HCT116 (cell line): Measurements from ENCODE around the gene CEP131. TPM values are rescaled to one million over a fixed set of nuclear protein-coding genes. Genes with fewer than 3 reads are reported as not detected.

Experiments used
- ATAC-seq: fragments of 200-7000 bp; cut with Tn5 transposase; 2 replicates; pipeline ENCODE4 v1.9.1; 2020; ENCODE audit warnings: mild to moderate bottlenecking, moderate library complexity
- BruUV-seq: library from RNA; stranded (reverse); fragments of 400-500 nt; replicated peaks from 2 replicates; lab custom pipeline; 2021; lab: Mats Ljungman, UMichigan
- CTCF ChIA-PET: fragments of 300-600 bp; sonication (Branson Sonifier 250); formaldehyde crosslinking; loops from one replicate; lab custom pipeline; 2021; ENCODE audit warnings: antibody characterized with exemption; lab: Charles Lee
- POLR2A ChIA-PET: fragments of 300-600, 350-600 bp; sonication (Branson Sonifier 250); formaldehyde crosslinking; loops from one replicate; lab custom pipeline; 2021; ENCODE audit warnings: antibody characterized with exemption; lab: Charles Lee
- RAD21 ChIA-PET, 2 experiments: fragments of 300-600 bp; sonication (Branson Sonifier 250); formaldehyde crosslinking; loops; one replicate each; lab custom pipeline; 2023; ENCODE audit warnings: low total read pairs in 2 of 2; ENCODE audit not compliant: uncharacterized antibody in 2 of 2, unreplicated experiment in 2 of 2, low non-redundant PET in 1 of 2; lab: Charles Lee
- DNase-seq: peaks from one replicate; pipeline ENCODE4 v3.0.0-alpha.2; 2010; ENCODE audit warnings: low read depth, low spot score
- H2AFZ ChIP-seq: fragments of 200-600 bp; shearing (Covaris generic), sonication (generic); 2 replicates; pipeline ENCODE4 v1.6.1; 2017; ENCODE audit warnings: low read depth, mixed run types, mixed read lengths, antibody characterized with exemption, low read length; ENCODE audit not compliant: poor library complexity, severe bottlenecking
- H3K27ac ChIP-seq: 2 replicates; pipeline ENCODE4 v1.5.1; 2012; ENCODE audit warnings: low read depth, low read length
- H3K27me3 ChIP-seq: fragments of 200-600 bp; sonication (generic); 2 replicates; pipeline ENCODE4 v1.6.1; 2016; ENCODE audit warnings: mixed run types, low read length, mixed read lengths; ENCODE audit not compliant: insufficient read depth
- H3K36me3 ChIP-seq, 2 experiments: fragments of 200-500 bp in 1 of 2; fragments of 200-600 bp in 1 of 2; sonication (Bioruptor generic) in 1 of 2; sonication (generic) in 1 of 2; 2 replicates each; pipeline versions ENCODE4 v1.5.1 to v1.6.1; 2014 to 2016; ENCODE audit warnings: low read length in 2 of 2, inconsistent platforms in 1 of 2, mixed read lengths in 1 of 2, mixed run types in 1 of 2; ENCODE audit not compliant: insufficient read depth in 2 of 2, control insufficient read depth in 1 of 2
- H3K4me1 ChIP-seq, 2 experiments: fragments of 200-600 bp in 1 of 2; sonication (generic) in 1 of 2; 2 replicates each; pipeline versions ENCODE4 v1.5.1 to v1.6.1; 2012 to 2017; ENCODE audit warnings: low read length in 2 of 2, inconsistent platforms in 1 of 2, mild to moderate bottlenecking in 1 of 2, mixed read lengths in 1 of 2, mixed run types in 1 of 2, moderate library complexity in 1 of 2; ENCODE audit not compliant: insufficient read depth in 2 of 2, control insufficient read depth in 1 of 2
- H3K4me2 ChIP-seq: fragments of 200-600 bp; sonication (generic); 2 replicates; pipeline ENCODE4 v1.6.1; 2017; ENCODE audit warnings: mixed run types, low read length, mixed read lengths
- H3K4me3 ChIP-seq, 2 experiments: fragments of 200-600 bp in 1 of 2; sonication (generic) in 1 of 2; replicated peaks in 1 of 2; 2 replicates each; pipeline ENCODE4 v1.5.1; 2011 to 2016; ENCODE audit warnings: low read length in 2 of 2, control low read depth in 1 of 2, low read depth in 1 of 2, mild to moderate bottlenecking in 1 of 2, mixed read lengths in 1 of 2, mixed run types in 1 of 2
- H3K79me2 ChIP-seq: fragments of 200-600 bp; sonication (generic); 2 replicates; pipeline ENCODE4 v1.6.1; 2017; ENCODE audit warnings: mild to moderate bottlenecking, mixed run types, low read length, moderate library complexity, mixed read lengths; ENCODE audit not compliant: insufficient read depth
- H3K9ac ChIP-seq: fragments of 200-600 bp; sonication (generic); 2 replicates; pipeline ENCODE4 v1.6.1; 2016; ENCODE audit warnings: low read length, mixed read lengths
- H3K9me2 ChIP-seq: fragments of 200-600 bp; sonication (generic), shearing (Covaris generic); 2 replicates; pipeline ENCODE4 v1.6.1; 2017; ENCODE audit warnings: mixed run types, mild to moderate bottlenecking, moderate library complexity; ENCODE audit not compliant: insufficient read depth
- H3K9me3 ChIP-seq, 2 experiments: fragments of 200-500 bp in 1 of 2; fragments of 200-600 bp in 1 of 2; sonication (Bioruptor generic) in 1 of 2; sonication (generic) in 1 of 2; 2 replicates each; pipeline ENCODE4 v1.6.1; 2014 to 2017; ENCODE audit warnings: low read length in 2 of 2, mixed read lengths in 2 of 2, inconsistent platforms in 1 of 2, low read depth in 1 of 2, mild to moderate bottlenecking in 1 of 2, mixed run types in 1 of 2, moderate library complexity in 1 of 2; ENCODE audit not compliant: control insufficient read depth in 1 of 2, insufficient read depth in 1 of 2
- H4K20me1 ChIP-seq: fragments of 200-600 bp; sonication (generic), shearing (Covaris generic); 2 replicates; pipeline ENCODE4 v1.6.1; 2017; ENCODE audit warnings: mixed run types, mild to moderate bottlenecking, moderate library complexity; ENCODE audit not compliant: insufficient read depth
- CBX3 ChIP-seq: IDR thresholded peaks from 2 replicates; pipeline ENCODE4 v1.6.1; 2012; ENCODE audit warnings: low read depth
- EGR1 ChIP-seq: IDR thresholded peaks from 2 replicates; pipeline ENCODE4 v1.6.1; 2012; ENCODE audit warnings: low read depth
- ELF1 ChIP-seq: IDR thresholded peaks from 2 replicates; pipeline ENCODE4 v1.6.1; 2012; ENCODE audit warnings: low read depth, borderline replicate concordance
- EZH2 ChIP-seq: fragments of 200-600 bp; sonication (generic); IDR thresholded peaks from 2 replicates; pipeline ENCODE4 v1.6.1; 2017; ENCODE audit warnings: antibody characterized with exemption, mixed run types
- FOSL1 ChIP-seq: IDR thresholded peaks from 2 replicates; pipeline ENCODE4 v1.6.1; 2012; ENCODE audit warnings: low read depth
- JUND ChIP-seq: IDR thresholded peaks from 2 replicates; pipeline ENCODE4 v1.6.1; 2012
- POLR2A ChIP-seq: IDR thresholded peaks from 2 replicates; pipeline ENCODE4 v1.7.0; 2011; ENCODE audit warnings: borderline replicate concordance; ENCODE audit not compliant: insufficient read depth, insufficient read length; ENCODE audit errors: extremely low read depth
- RAD21 ChIP-seq: IDR thresholded peaks from 2 replicates; pipeline ENCODE4 v1.6.1; 2012; ENCODE audit warnings: low read depth, mild to moderate bottlenecking
- REST ChIP-seq: IDR thresholded peaks from 2 replicates; pipeline ENCODE4 v1.6.1; 2012; ENCODE audit warnings: low read depth
- SP1 ChIP-seq: IDR thresholded peaks from 2 replicates; pipeline ENCODE4 v1.6.1; 2012; ENCODE audit warnings: low read depth
- SRF ChIP-seq: IDR thresholded peaks from 2 replicates; pipeline ENCODE4 v1.6.1; 2012; ENCODE audit warnings: low read depth
- TCF7L2 ChIP-seq: IDR thresholded peaks from 2 replicates; pipeline ENCODE4 v1.7.0; 2011; ENCODE audit warnings: borderline replicate concordance, inconsistent platforms; ENCODE audit not compliant: insufficient read depth, insufficient read length; ENCODE audit errors: extremely low read depth
- YY1 ChIP-seq: IDR thresholded peaks from 2 replicates; pipeline ENCODE4 v1.6.1; 2011; ENCODE audit warnings: low read length, low read depth, moderate library complexity, mild to moderate bottlenecking; ENCODE audit not compliant: insufficient replicate concordance; ENCODE audit errors: extremely low read depth
- intact Hi-C: fragments of 100-400 bp; cut with micrococcal nuclease; formaldehyde crosslinking; loops from 2 replicates; pipeline ENCODE4 v1.10.0; 2022
- total RNA-seq: library from RNA; stranded (reverse); gene quantifications from one replicate; pipeline ENCODE4 v1.2.1, GENCODE V29; 2021; ENCODE audit not compliant: unreplicated experiment
- TF ChIP-seq, protein P1 (sequence below): IDR thresholded peaks from 2 replicates; pipeline ENCODE4 v1.6.1; 2012

The CEP131 gene
- total RNA-seq, 1 experiment from 2014 or later: 30.2 TPM

- no peak overlapping the region for H3K27ac ChIP-seq
- no peaks in the 10 kb centered on the region for H3K9me2 ChIP-seq
- ATAC-seq (no peak), DNase-seq (no peak)
- no peaks in the 10 kb centered on the region for H4K20me1 ChIP-seq
- H3K36me3 ChIP-seq: peaks cover 3 to 5% of the 10 kb centered on the region in 2 experiments
- CTCF ChIA-PET: interaction anchor here (0.9 kb wide), 1 partner anchor 55 kb away, joined by 3 read pairs; no protein-coding TSS in a partner anchor
- BruUV-seq: no TSS peak
- RAD21 ChIA-PET: no interaction called here
- no peak overlapping the region for H3K4me3 ChIP-seq
- POLR2A ChIA-PET: no interaction called here
- TF ChIP-seq TCF7L2 (no peak), SRF (no peak), FOSL1 (no peak), RAD21 (no peak), EZH2 (no peak), POLR2A (no peak), REST (no peak), YY1 (no peak), CBX3 (no peak), SP1 (no peak), ELF1 (no peak), JUND (no peak), EGR1 (no peak)
- TF ChIP-seq, protein P1, sequence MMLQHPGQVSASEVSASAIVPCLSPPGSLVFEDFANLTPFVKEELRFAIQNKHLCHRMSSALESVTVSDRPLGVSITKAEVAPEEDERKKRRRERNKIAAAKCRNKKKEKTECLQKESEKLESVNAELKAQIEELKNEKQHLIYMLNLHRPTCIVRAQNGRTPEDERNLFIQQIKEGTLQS: no peak
- no peaks in the 10 kb centered on the region for H3K79me2 ChIP-seq
- peaks cover 0 to 8% of the 10 kb centered on the region in 2 experiments; a peak in 1 of 4 replicates for H3K4me1 ChIP-seq
- no peak overlapping the region for H3K4me2 ChIP-seq
- no peaks in the 10 kb centered on the region for H3K27me3 ChIP-seq
- H3K9ac ChIP-seq: no peak overlapping the region
- H2AFZ ChIP-seq: no peak overlapping the region
- intact Hi-C loops: no loop called here
- H3K9me3 ChIP-seq: no peaks in the 10 kb centered on the region
Measured at GRCh38 chr17:81197409-81197795, 25.4 kb downstream of the CEP131 start.
